Colon (tissue), 2 donors: Measurements from ENCODE around the gene MTRR.

Experiments
- FAIRE-seq: peaks from 2 replicates; lab custom pipeline; 2012; peaks lifted over from hg19 to GRCh38; lab: Jason Lieb, UNC
- donor health status: control.
- donor health status: control.

The MTRR gene

GRCh38 chr5:7857361-7857760 lies 11.6 kb upstream of the MTRR start:
- FAIRE-seq: no peak

- FAIRE-seq: no peak
These were observed 10.9 kb upstream of the MTRR start for GRCh38 chr5:7857926-7858632.

GRCh38 chr5:7866196-7866595 lies 2.8 kb upstream of the MTRR start:
- no peak for FAIRE-seq

GRCh38 chr5:7867260-7867659 lies 1.7 kb upstream of the MTRR start:
- FAIRE-seq: no peak

GRCh38 chr5:7868427-7868772 lies 548 bp upstream of the MTRR start:
- FAIRE-seq: no peak

GRCh38 chr5:7869474-7870136 lies 657 bp downstream of the MTRR start:
- no peak for FAIRE-seq

GRCh38 chr5:7871653-7872052 lies 2.7 kb downstream of the MTRR start:
- no peak for FAIRE-seq

GRCh38 chr5:7872517-7873130 lies 3.7 kb downstream of the MTRR start:
- no peak for FAIRE-seq

GRCh38 chr5:7873216-7873615 lies 4.3 kb downstream of the MTRR start:
- no peak for FAIRE-seq

- no peak for FAIRE-seq
These were observed 5.7 kb downstream of the MTRR start for GRCh38 chr5:7874639-7875038.

- no peak for FAIRE-seq
These were observed 6.2 kb downstream of the MTRR start for GRCh38 chr5:7875151-7875550.

GRCh38 chr5:7876867-7877266 lies 7.9 kb downstream of the MTRR start:
- FAIRE-seq: no peak

- no peak for FAIRE-seq
These were observed 8.9 kb downstream of the MTRR start for GRCh38 chr5:7877851-7878250.

- no peak for FAIRE-seq
These were observed 9.5 kb downstream of the MTRR start for GRCh38 chr5:7878381-7878873.

GRCh38 chr5:7881091-7881490 lies 12.1 kb downstream of the MTRR start:
- FAIRE-seq: no peak

GRCh38 chr5:7881816-7882215 lies 12.9 kb downstream of the MTRR start:
- FAIRE-seq: no peak

- FAIRE-seq: no peak
These were observed 14.0 kb downstream of the MTRR start for GRCh38 chr5:7882926-7883325.

- FAIRE-seq: no peak
These were observed 15.7 kb downstream of the MTRR start for GRCh38 chr5:7884491-7885267.

GRCh38 chr5:7886849-7887475 lies 18.0 kb downstream of the MTRR start:
- FAIRE-seq: no peak

- no peak for FAIRE-seq
These were observed 20.0 kb downstream of the MTRR start for GRCh38 chr5:7888901-7889300.

GRCh38 chr5:7894439-7894838 lies 25.5 kb downstream of the MTRR start:
- no peak for FAIRE-seq

- FAIRE-seq: no peak
These were observed 25.9 kb downstream of the MTRR start for GRCh38 chr5:7894860-7895259.
